ENCODE results near the gene ZNF625.

- TF ChIP-seq CTCF (conservative IDR thresholded peaks at IDR 0.05; ENCODE audit: low read depth in 2 of 2) (no peak), REST (IDR thresholded peaks at IDR 0.05; ENCODE audit: unreplicated experiment) (no peak), ZNF331 (CRISPR knock-in tag; IDR thresholded peaks at IDR 0.05; ENCODE audit: low read depth) (no peak), POLR2AphosphoS5 (IDR thresholded peaks at IDR 0.05; ENCODE audit: low read depth) (no peak), EZH2phosphoT487 (IDR thresholded peaks at IDR 0.05; ENCODE audit: unreplicated experiment) (no peak), JUNB (IDR thresholded peaks at IDR 0.05; ENCODE audit: unreplicated experiment) (no peak), EZH2 (IDR thresholded peaks at IDR 0.05; ENCODE audit: low read depth, unreplicated experiment) (no peak), CREB1 (CRISPR knock-in tag; IDR thresholded peaks at IDR 0.05; ENCODE audit: low read depth) (no peak), STAT1 (IDR thresholded peaks at IDR 0.05; ENCODE audit: unreplicated experiment) (no peak), ZNF114 (CRISPR knock-in tag; IDR thresholded peaks at IDR 0.05) (no peak)
Observed at GRCh38 chr19:12113121-12113520, 43.4 kb downstream of the ZNF625 start.
